Duodenal mucosa (tissue), 2 donors: Measurements from ENCODE around the gene SYAP1.
A peak's percentile ranks its signal among the peaks of the same experiment; 100 is the strongest.
"Not testable (repeated sequence)": the region's sequence is repeated elsewhere in the genome, so short reads cannot be mapped to it uniquely, and the experiment has no call there.

ENCODE experiments used
- H3K27ac ChIP-seq: one replicate; pipeline ENCODE4 v1.7.0; 2013; ENCODE audit warnings: low read depth, low read length
- H3K27me3 ChIP-seq, 2 donors: one replicate each; pipeline ENCODE4 v1.7.0; 2013; ENCODE audit warnings: low read length in 2 of 2, control low read depth in 1 of 2; ENCODE audit not compliant: insufficient read depth in 2 of 2, control insufficient read depth in 1 of 2
- H3K36me3 ChIP-seq, 2 donors: one replicate each; pipeline ENCODE4 v1.7.0; 2013; ENCODE audit warnings: low read length in 2 of 2, control low read depth in 1 of 2; ENCODE audit not compliant: insufficient read depth in 2 of 2, control insufficient read depth in 1 of 2
- H3K4me1 ChIP-seq, 2 donors: one replicate each; pipeline ENCODE4 v1.7.0; 2013; ENCODE audit warnings: low read length in 2 of 2, control low read depth in 1 of 2; ENCODE audit not compliant: insufficient read depth in 2 of 2, control insufficient read depth in 1 of 2
- H3K4me3 ChIP-seq, 2 donors: one replicate each; pipeline ENCODE4 v1.7.0; 2013; ENCODE audit warnings: low read length in 2 of 2, low read depth in 1 of 2
- H3K9ac ChIP-seq, 2 donors: one replicate each; pipeline ENCODE4 v1.7.0; 2013; ENCODE audit warnings: low read length in 2 of 2, low read depth in 1 of 2
- H3K9me3 ChIP-seq, 2 donors: one replicate each; pipeline ENCODE4 v1.7.0; 2013; ENCODE audit warnings: low read length in 2 of 2, control low read depth in 1 of 2; ENCODE audit not compliant: control insufficient read depth in 1 of 2

The SYAP1 gene

GRCh38 chrX:16771483-16772398, 52.3 kb downstream of the SYAP1 start:
- Histone ChIP-seq H3K27me3 (no peaks in the 10 kb centered on the region), H3K4me1 (no peaks in the 10 kb centered on the region), H3K9me3 (no peaks in the 10 kb centered on the region), H3K36me3 (no peaks in the 10 kb centered on the region), H3K9ac (no peak overlapping the region), H3K27ac (no peak overlapping the region), H3K4me3 (no peak overlapping the region)

GRCh38 chrX:16772460-16772859, 53.0 kb downstream of the SYAP1 start:
- Histone ChIP-seq H3K9me3 (no peaks in the 10 kb centered on the region), H3K4me3 (no peak overlapping the region), H3K27me3 (no peaks in the 10 kb centered on the region), H3K4me1 (no peaks in the 10 kb centered on the region), H3K9ac (no peak overlapping the region), H3K36me3 (no peaks in the 10 kb centered on the region), H3K27ac (no peak overlapping the region)

- no peaks in the 10 kb centered on the region for H3K27me3 ChIP-seq
- H3K27ac ChIP-seq = no peak overlapping the region
- no peaks in the 10 kb centered on the region for H3K9me3 ChIP-seq
- no peaks in the 10 kb centered on the region for H3K4me1 ChIP-seq
- H3K36me3 ChIP-seq = no peaks in the 10 kb centered on the region
- H3K4me3 ChIP-seq = no peak overlapping the region
- H3K9ac ChIP-seq = no peak overlapping the region
Measured at GRCh38 chrX:16774746-16775145, 55.3 kb downstream of the SYAP1 start.

- Histone ChIP-seq H3K4me3 (no peak overlapping the region), H3K27ac (no peak overlapping the region), H3K36me3 (no peaks in the 10 kb centered on the region), H3K27me3 (no peaks in the 10 kb centered on the region), H3K4me1 (no peaks in the 10 kb centered on the region), H3K9ac (no peak overlapping the region), H3K9me3 (no peaks in the 10 kb centered on the region)
Measured at GRCh38 chrX:16778545-16778944, 59.1 kb downstream of the SYAP1 start.

GRCh38 chrX:16778993-16779392, 59.6 kb downstream of the SYAP1 start:
- no peaks in the 10 kb centered on the region for H3K36me3 ChIP-seq

GRCh38 chrX:16779815-16780214, 60.4 kb downstream of the SYAP1 start:
- H3K9me3 ChIP-seq, H3K27me3 ChIP-seq, H3K9ac ChIP-seq, H3K4me3 ChIP-seq, H3K4me1 ChIP-seq, H3K36me3 ChIP-seq, H3K27ac ChIP-seq: not testable (repeated sequence)

More at GRCh38 chrX:16778993-16779392, 59.6 kb downstream of the SYAP1 start:
- Histone ChIP-seq H3K9ac (no peak overlapping the region), H3K4me3 (no peak overlapping the region), H3K27ac (no peak overlapping the region), H3K27me3 (no peaks in the 10 kb centered on the region), H3K4me1 (no peaks in the 10 kb centered on the region), H3K9me3 (no peaks in the 10 kb centered on the region)

GRCh38 chrX:16783452-16783851, 64.0 kb downstream of the SYAP1 start:
- no peak overlapping the region for H3K9ac ChIP-seq
- H3K9me3 ChIP-seq = no peaks in the 10 kb centered on the region
- no peaks in the 10 kb centered on the region for H3K36me3 ChIP-seq
- no peaks in the 10 kb centered on the region for H3K27me3 ChIP-seq
- H3K4me1 ChIP-seq = peaks cover 0 to 10% of the 10 kb centered on the region in 2 donors
- H3K4me3 ChIP-seq = no peak overlapping the region
- H3K27ac ChIP-seq = no peak overlapping the region

- not testable (repeated sequence) for H3K9me3 ChIP-seq, H3K27ac ChIP-seq, H3K27me3 ChIP-seq, H3K9ac ChIP-seq, H3K4me3 ChIP-seq, H3K36me3 ChIP-seq
- H3K4me1 ChIP-seq = peaks cover 0 to 10% of the 10 kb centered on the region in 2 donors
Measured at GRCh38 chrX:16784440-16784839, 65.0 kb downstream of the SYAP1 start.

- Histone ChIP-seq H3K4me3 (peak overlapping the region; percentile 83 to 87), H3K4me1 (peaks cover 0 to 10% of the 10 kb centered on the region in 2 donors), H3K27ac (no peak overlapping the region), H3K27me3 (no peaks in the 10 kb centered on the region), H3K9ac (peak overlapping the region; percentile 68 to 77), H3K9me3 (no peaks in the 10 kb centered on the region), H3K36me3 (no peaks in the 10 kb centered on the region)
Measured at GRCh38 chrX:16785247-16786138, 66.1 kb downstream of the SYAP1 start.
